HG02623 (cell line): Measurements from ENCODE around the gene PLCH2.

Source experiments
- ATAC-seq: cut with Tn5 transposase; IDR thresholded peaks from one replicate; pipeline ENCODE4 v1.9.1; 2021; ENCODE audit warnings: moderate library complexity; ENCODE audit not compliant: unreplicated experiment

PLCH2 gene

DNA sequence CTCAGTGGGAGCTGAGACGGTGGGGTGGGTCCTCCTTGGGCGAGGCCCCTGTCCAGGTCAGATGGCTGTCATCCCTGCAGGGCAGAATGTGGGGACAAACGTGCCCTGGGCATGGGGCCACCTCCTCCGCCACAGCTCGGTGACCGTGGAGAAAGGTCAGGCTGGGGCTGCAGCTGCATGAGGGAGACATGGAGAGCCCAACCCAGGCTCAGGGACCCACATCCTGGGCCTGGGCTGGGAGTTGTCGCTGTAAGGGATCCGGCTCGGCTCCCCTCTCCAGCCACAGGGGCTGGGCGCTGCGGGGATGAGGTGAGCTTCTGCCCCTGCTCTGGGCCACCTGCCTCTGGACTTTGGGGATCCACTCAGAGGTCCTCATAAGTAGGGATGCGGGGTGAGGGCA lies 518 bp upstream of the PLCH2 start:
- no peak for ATAC-seq

DNA sequence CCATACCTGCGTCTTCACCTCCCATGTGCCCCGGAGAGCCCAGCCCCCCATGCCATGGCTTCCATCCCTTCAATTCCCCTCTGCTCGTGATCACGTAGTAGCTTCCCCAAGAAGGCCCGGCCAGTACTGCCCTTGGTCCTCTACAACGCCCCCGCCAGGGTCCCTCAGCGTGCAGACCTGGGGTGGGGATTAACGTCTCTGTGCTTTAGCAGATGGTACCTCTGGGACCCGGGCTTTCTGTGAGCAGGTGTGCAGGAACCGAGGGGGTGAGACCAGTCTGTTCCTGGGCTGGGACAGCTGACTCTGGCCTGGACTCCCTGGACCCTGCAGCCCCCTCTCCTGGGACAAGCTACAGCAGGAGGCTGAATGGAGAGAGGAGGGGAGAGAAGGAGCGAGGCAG lies 1.2 kb downstream of the PLCH2 start:
- no peak for ATAC-seq

- no peak for ATAC-seq
Observed at GRCh38 chr1:2477791-2478499, 1.9 kb downstream of the PLCH2 start.

DNA sequence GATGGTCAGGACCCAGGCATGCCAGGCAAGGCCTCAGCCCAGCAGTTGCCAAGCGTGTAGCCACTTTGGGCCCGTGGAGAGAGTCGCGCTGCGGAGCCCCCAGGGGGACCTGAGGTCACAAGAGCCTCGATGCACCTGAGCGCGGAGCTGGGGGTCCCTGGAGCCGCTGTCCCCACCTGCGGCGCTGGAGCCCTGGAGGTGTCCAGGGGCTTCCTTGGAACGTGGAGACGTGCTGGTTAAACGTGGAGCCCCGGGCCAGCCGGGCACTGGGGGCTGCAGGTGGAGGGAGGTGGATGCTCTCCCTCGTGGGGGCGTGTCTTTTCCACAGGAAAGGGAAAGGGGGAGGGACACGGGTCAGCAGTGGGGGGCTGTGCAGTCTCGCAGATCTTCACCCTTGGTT lies 3.1 kb downstream of the PLCH2 start:
- ATAC-seq = no peak

GRCh38 chr1:2479618-2480017 lies 3.5 kb downstream of the PLCH2 start:
- ATAC-seq = no peak

GRCh38 chr1:2480236-2480985 lies 4.3 kb downstream of the PLCH2 start:
- ATAC-seq = no peak

GRCh38 chr1:2480986-2481364 lies 4.9 kb downstream of the PLCH2 start:
- ATAC-seq = no peak

DNA sequence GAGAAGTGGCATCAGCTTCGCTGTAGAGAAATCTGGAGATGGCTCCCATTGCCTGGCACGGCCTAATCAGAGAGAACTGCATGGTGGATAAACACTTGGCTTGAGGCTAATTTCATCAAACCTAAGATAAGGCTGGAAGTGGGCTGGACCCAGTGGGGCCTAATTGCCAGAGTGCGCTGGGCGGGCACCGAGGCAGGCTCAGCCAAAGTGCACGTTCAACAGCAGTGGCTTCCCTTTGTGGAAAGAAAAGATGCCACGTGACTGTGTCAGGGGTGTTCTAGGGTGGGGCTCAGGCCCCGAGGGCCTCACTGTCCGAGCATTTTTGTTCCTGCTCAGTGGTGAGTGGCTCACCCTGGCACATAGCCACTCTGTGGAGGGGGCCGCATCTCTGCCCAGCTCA lies 5.8 kb downstream of the PLCH2 start:
- no peak for ATAC-seq

DNA sequence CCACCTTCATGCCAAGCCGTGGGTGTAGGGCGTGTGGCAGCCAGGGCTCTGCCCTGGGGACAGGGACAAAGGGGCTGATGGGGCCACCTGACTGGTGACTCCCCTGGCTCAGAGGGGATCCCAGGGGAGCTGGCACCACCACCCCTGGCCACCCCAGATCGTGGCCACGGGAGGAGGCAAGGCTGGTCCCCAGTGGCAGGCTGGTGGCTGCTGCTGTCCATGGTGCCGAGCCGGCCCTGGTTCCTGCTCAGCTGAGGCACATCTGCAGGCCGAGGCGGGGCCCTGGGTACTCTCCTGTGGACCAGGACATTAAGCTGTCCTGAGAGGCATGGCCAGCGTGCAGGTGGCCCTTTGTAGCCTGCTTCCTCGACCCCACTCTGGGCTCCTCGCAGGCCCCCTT lies 6.5 kb downstream of the PLCH2 start:
- ATAC-seq = no peak

GRCh38 chr1:2483026-2483425 lies 6.9 kb downstream of the PLCH2 start:
- no peak for ATAC-seq

DNA sequence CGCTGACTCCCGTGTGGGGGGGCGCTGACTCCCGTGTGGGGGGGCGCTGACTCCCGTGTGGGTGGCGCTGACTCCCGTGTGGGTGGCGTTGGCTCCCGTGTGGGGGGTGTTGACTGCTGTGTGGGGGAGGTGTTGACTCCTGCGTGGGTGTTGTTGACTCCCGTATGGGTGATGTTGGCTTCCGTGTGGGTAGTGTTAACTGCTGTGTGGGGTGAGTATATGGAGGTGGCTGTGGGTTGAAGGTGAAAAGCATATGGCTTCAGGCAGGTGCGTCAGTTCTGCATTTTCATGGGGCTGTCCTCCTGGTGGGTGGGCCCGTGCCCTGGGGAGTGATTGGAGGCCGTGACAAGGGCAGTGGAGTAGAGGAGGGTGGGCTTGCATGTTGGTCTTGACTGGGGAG lies 7.9 kb downstream of the PLCH2 start:
- no peak for ATAC-seq

GRCh38 chr1:2486041-2486440 lies 10.0 kb downstream of the PLCH2 start:
- ATAC-seq = no peak

DNA sequence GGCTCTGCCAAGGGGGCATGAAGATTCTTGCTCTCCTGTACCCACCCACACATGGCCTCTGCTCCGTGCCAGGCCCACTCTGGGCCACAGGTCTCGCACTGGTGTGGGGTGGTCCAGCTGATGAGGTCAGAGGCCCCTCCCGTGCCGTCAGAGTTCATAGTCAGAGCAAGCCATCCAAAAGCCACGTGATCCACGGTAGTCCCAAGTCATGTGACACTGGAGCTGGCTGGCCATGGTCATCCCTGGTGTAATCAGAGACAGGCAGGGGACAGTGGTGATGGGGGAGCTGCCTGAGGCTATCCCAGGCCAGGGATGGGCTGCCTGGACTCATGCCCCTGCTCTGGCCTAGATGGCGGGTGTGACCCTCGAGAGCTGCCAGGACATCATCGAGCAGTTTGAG lies 10.5 kb downstream of the PLCH2 start:
- ATAC-seq = no peak

DNA sequence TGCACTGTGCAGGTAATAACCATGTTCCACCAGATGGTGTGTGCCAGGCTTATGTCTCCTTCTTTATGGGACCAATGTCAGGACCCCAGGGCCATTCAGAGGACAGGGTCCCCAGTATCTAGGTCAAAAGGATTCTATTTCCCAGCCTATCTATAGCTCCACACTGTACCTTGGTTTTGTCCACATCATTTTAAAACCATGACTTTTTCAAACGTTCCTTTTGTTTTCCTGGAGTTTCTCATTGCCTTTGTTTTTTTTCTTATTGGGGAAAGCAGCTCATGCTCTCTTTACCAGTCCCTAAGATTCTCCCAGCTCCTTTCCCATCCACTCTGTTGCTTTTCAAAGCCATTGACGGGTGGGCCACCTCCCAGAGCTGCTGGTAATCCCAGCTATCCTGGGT lies 12.6 kb downstream of the PLCH2 start:
- ATAC-seq = no peak

GRCh38 chr1:2489615-2490014 lies 13.5 kb downstream of the PLCH2 start:
- ATAC-seq = no peak

- ATAC-seq = no peak
Observed at GRCh38 chr1:2492091-2492490, 16.0 kb downstream of the PLCH2 start.

- no peak for ATAC-seq
Observed at GRCh38 chr1:2493218-2493617, 17.1 kb downstream of the PLCH2 start.

GRCh38 chr1:2493691-2494322 lies 17.7 kb downstream of the PLCH2 start:
- ATAC-seq = no peak

- no peak for ATAC-seq
Observed at GRCh38 chr1:2494323-2494693, 18.2 kb downstream of the PLCH2 start.

- ATAC-seq = no peak
Observed at GRCh38 chr1:2495026-2495425, 18.9 kb downstream of the PLCH2 start.

GRCh38 chr1:2495546-2495945 lies 19.5 kb downstream of the PLCH2 start:
- ATAC-seq = no peak

- ATAC-seq = no peak
Observed at GRCh38 chr1:2496087-2496622, 20.1 kb downstream of the PLCH2 start.
